Uterus (tissue), 4 donors: ENCODE results near the gene SLC33A1. TPM values are rescaled to one million over a fixed set of nuclear protein-coding genes. Genes with fewer than 3 reads are reported as not detected.
"Not testable (repeated sequence)": the region's sequence is repeated elsewhere in the genome, so short reads cannot be mapped to it uniquely, and the experiment has no call there.

Experiments
- DNase-seq, 2 donors: peaks; one replicate each; pipeline ENCODE4 v3.0.0-alpha.2; 2019 to 2020
- H3K27ac ChIP-seq, 2 donors: fragments of 200-600 bp; sonication (generic); 1 replicate in 1 of 2; 2 replicates in 1 of 2; pipeline ENCODE4 v1.5.1; 2016 to 2018
- H3K27me3 ChIP-seq, 2 donors: fragments of 200-600 bp; sonication (generic); one replicate each; pipeline ENCODE4 v1.5.1; 2018 to 2019; ENCODE audit warnings: control low read depth in 1 of 2
- H3K36me3 ChIP-seq, 2 donors: fragments of 200-600 bp; sonication (generic); one replicate each; pipeline ENCODE4 v1.5.1; 2019; ENCODE audit warnings: control low read depth in 1 of 2
- H3K4me1 ChIP-seq, 2 donors: fragments of 200-600 bp; sonication (generic); one replicate each; pipeline ENCODE4 v1.5.1; 2018 to 2019; ENCODE audit warnings: control low read depth in 1 of 2
- H3K4me3 ChIP-seq, 2 donors: fragments of 200-600 bp; sonication (generic); 1 replicate in 1 of 2; 2 replicates in 1 of 2; pipeline ENCODE4 v1.5.1; 2018 to 2019; ENCODE audit warnings: mild to moderate bottlenecking in 1 of 2
- H3K9me3 ChIP-seq, 2 donors: fragments of 200-600 bp; sonication (generic); one replicate each; pipeline ENCODE4 v1.5.1; 2019; ENCODE audit warnings: control low read depth in 1 of 2
- CTCF ChIP-seq, 4 experiments: fragments of 200-600 bp in 2 of 4; fragments of 450-650 bp in 2 of 4; sonication (generic) in 2 of 4; IDR thresholded peaks; one replicate each; pipeline ENCODE4 v1.5.1; 2016 to 2019; ENCODE audit warnings: antibody characterized with exemption in 4 of 4, mild to moderate bottlenecking in 2 of 4, moderate library complexity in 1 of 4
- POLR2A ChIP-seq, 2 donors: fragments of 450-650 bp; IDR thresholded peaks; one replicate each; pipeline ENCODE4 v1.6.1; 2016; ENCODE audit warnings: antibody characterized with exemption in 2 of 2, mild to moderate bottlenecking in 1 of 2, moderate library complexity in 1 of 2
- intact Hi-C: fragments of 100-400 bp; cut with DNase I; formaldehyde crosslinking; loops from one replicate; pipeline ENCODE4 v1.15.1; 2023; ENCODE audit warnings: low total_unique reads
- total RNA-seq, 4 donors: library from RNA; depleted of rRNA in 3 of 4; stranded (reverse); fragments of >200 nt in 3 of 4; gene quantifications; one replicate each; pipeline versions ENCODE4 v1.1.0 to v1.2.4, GENCODE V29; 2014 to 2023
- donor health status: DM: yes; HTN: yes; CAD: no.

Gene SLC33A1
- total RNA-seq, 4 donors from 2014 or later, result 33.3 to 44.6 (median 37.0) TPM

GRCh38 chr3:155889212-155889611 lies 35.0 kb upstream of the SLC33A1 start:
- TF ChIP-seq CTCF (IDR thresholded peaks at IDR 0.05) (no peak), POLR2A (IDR thresholded peaks at IDR 0.05) (no peak)
- no peaks in the 10 kb centered on the region for H3K9me3 ChIP-seq
- no peak overlapping the region for H3K4me3 ChIP-seq
- no peak overlapping the region for H3K27ac ChIP-seq
- no peaks in the 10 kb centered on the region for H3K4me1 ChIP-seq
- no peaks in the 10 kb centered on the region for H3K36me3 ChIP-seq
- intact Hi-C loops, result no loop called here
- no peaks in the 10 kb centered on the region for H3K27me3 ChIP-seq
- no peak for DNase-seq

GRCh38 chr3:155886915-155887314 lies 32.7 kb upstream of the SLC33A1 start:
- Histone ChIP-seq H3K9me3 (no peaks in the 10 kb centered on the region), H3K36me3 (no peaks in the 10 kb centered on the region), H3K4me1 (no peaks in the 10 kb centered on the region), H3K27ac (no peak overlapping the region), H3K4me3 (no peak overlapping the region), H3K27me3 (no peaks in the 10 kb centered on the region)
- no peak for DNase-seq
- intact Hi-C loops, result no loop called here
- TF ChIP-seq CTCF (IDR thresholded peaks at IDR 0.05), result no peak
- TF ChIP-seq POLR2A (IDR thresholded peaks at IDR 0.05), result no peak

- H3K27ac ChIP-seq, H3K36me3 ChIP-seq, DNase-seq, H3K4me1 ChIP-seq, H3K4me3 ChIP-seq, intact Hi-C loops, H3K27me3 ChIP-seq, H3K9me3 ChIP-seq: not testable (repeated sequence)
These were observed 32.1 kb upstream of the SLC33A1 start for GRCh38 chr3:155886348-155886747.

GRCh38 chr3:155885292-155885691 lies 31.1 kb upstream of the SLC33A1 start:
- intact Hi-C loops, result no loop called here
- TF ChIP-seq POLR2A (IDR thresholded peaks at IDR 0.05) (no peak), CTCF (IDR thresholded peaks at IDR 0.05) (no peak)
- no peak for DNase-seq
- H3K27ac ChIP-seq, result no peak overlapping the region
- H3K36me3 ChIP-seq, result no peaks in the 10 kb centered on the region
- H3K4me1 ChIP-seq, result peaks cover 0 to 4% of the 10 kb centered on the region in 2 donors
- no peaks in the 10 kb centered on the region for H3K27me3 ChIP-seq
- no peak overlapping the region for H3K4me3 ChIP-seq
- no peaks in the 10 kb centered on the region for H3K9me3 ChIP-seq

- DNase-seq, result no peak
- TF ChIP-seq POLR2A (IDR thresholded peaks at IDR 0.05) (no peak), CTCF (IDR thresholded peaks at IDR 0.05) (no peak)
- intact Hi-C loops, result no loop called here
These were observed 30.1 kb upstream of the SLC33A1 start for GRCh38 chr3:155884292-155884691.

GRCh38 chr3:155880286-155880685 lies 26.1 kb upstream of the SLC33A1 start:
- H3K9me3 ChIP-seq, result no peaks in the 10 kb centered on the region
- H3K4me1 ChIP-seq, result peaks cover 0 to 4% of the 10 kb centered on the region in 2 donors
- H3K36me3 ChIP-seq, result no peaks in the 10 kb centered on the region
- TF ChIP-seq POLR2A (IDR thresholded peaks at IDR 0.05), result no peak
- TF ChIP-seq CTCF (IDR thresholded peaks at IDR 0.05), result no peak
- no peak for DNase-seq
- no peaks in the 10 kb centered on the region for H3K27me3 ChIP-seq
- no peak overlapping the region for H3K4me3 ChIP-seq
- intact Hi-C loops, result no loop called here
- H3K27ac ChIP-seq, result no peak overlapping the region

More at GRCh38 chr3:155884292-155884691, 30.1 kb upstream of the SLC33A1 start:
- Histone ChIP-seq H3K9me3 (no peaks in the 10 kb centered on the region), H3K36me3 (no peaks in the 10 kb centered on the region), H3K4me1 (peaks cover 0 to 4% of the 10 kb centered on the region in 2 donors), H3K27ac (no peak overlapping the region), H3K27me3 (no peaks in the 10 kb centered on the region), H3K4me3 (no peak overlapping the region)
